H1 (cell line): ENCODE data around the gene SERINC5. TPM values are rescaled to one million over a fixed set of nuclear protein-coding genes. Genes with fewer than 3 reads are reported as not detected.

Experiments used
- CTCF ChIA-PET: fragments of 300-600 bp; sonication (Branson Sonifier 250); formaldehyde crosslinking; loops from one replicate; lab custom pipeline; 2021; ENCODE audit not compliant: partially characterized antibody; lab: Charles Lee
- POLR2A ChIA-PET: fragments of 300-600 bp; sonication (Branson Sonifier 250); formaldehyde crosslinking; loops from one replicate; lab custom pipeline; 2021; ENCODE audit warnings: inconsistent platforms; ENCODE audit not compliant: partially characterized antibody; lab: Charles Lee
- DNase-seq, 2 experiments: peaks; one replicate each; pipeline versions ENCODE4 v3.0.0 to v3.0.0-alpha.2; 2010 to 2022; ENCODE audit warnings: low spot score in 2 of 2, low read depth in 1 of 2, mixed read lengths in 1 of 2
- FAIRE-seq: peaks from 2 replicates; lab custom pipeline; 2011; peaks lifted over from hg19 to GRCh38; lab: Jason Lieb, UNC
- H2AFZ ChIP-seq: 2 replicates; pipeline ENCODE4 v1.8.1; 2012; ENCODE audit warnings: low read length, inconsistent platforms
- H2AK5ac ChIP-seq: 2 replicates; pipeline ENCODE4 v1.6.1; 2013; ENCODE audit warnings: low read depth, low read length
- H2BK120ac ChIP-seq: replicated peaks from 2 replicates; pipeline ENCODE3; 2013; ENCODE audit warnings: low read depth, low read length, inconsistent platforms
- H2BK12ac ChIP-seq: 2 replicates; pipeline ENCODE4 v1.6.1; 2013; ENCODE audit warnings: low read depth, low read length
- H2BK15ac ChIP-seq: 2 replicates; pipeline ENCODE4 v1.6.1; 2013; ENCODE audit warnings: low read length
- H2BK20ac ChIP-seq: 2 replicates; pipeline ENCODE4 v1.6.1; 2013; ENCODE audit warnings: low read length
- H2BK5ac ChIP-seq: 2 replicates; pipeline ENCODE4 v1.6.1; 2013; ENCODE audit warnings: low read depth, low read length
- H3K14ac ChIP-seq: 2 replicates; pipeline ENCODE4 v1.6.1; 2013; ENCODE audit warnings: inconsistent platforms; ENCODE audit not compliant: insufficient read length
- H3K18ac ChIP-seq: 2 replicates; pipeline ENCODE4 v1.6.1; 2013; ENCODE audit warnings: low read length; ENCODE audit errors: extremely low read depth
- H3K23ac ChIP-seq: 2 replicates; pipeline ENCODE4 v1.6.1; 2013; ENCODE audit warnings: inconsistent platforms; ENCODE audit not compliant: insufficient read length
- H3K23me2 ChIP-seq: 2 replicates; pipeline ENCODE4 v1.6.1; 2013; ENCODE audit warnings: low read depth, low read length
- H3K27ac ChIP-seq: 2 replicates; pipeline ENCODE4 v1.6.1; 2011; ENCODE audit warnings: low read depth, low read length, inconsistent platforms
- H3K27me3 ChIP-seq, 4 experiments: replicated peaks in 1 of 4; 1 replicate in 1 of 4; 2 replicates in 3 of 4; pipeline versions ENCODE4 v1.6.1 to v1.8.1; 2011 to 2013; ENCODE audit warnings: low read length in 3 of 4, mild to moderate bottlenecking in 3 of 4, inconsistent platforms in 2 of 4, mixed read lengths in 2 of 4, moderate library complexity in 1 of 4; ENCODE audit not compliant: control insufficient read depth in 3 of 4, insufficient read depth in 3 of 4; ENCODE audit errors: extremely low read depth in 1 of 4
- H3K36me3 ChIP-seq, 4 experiments: 2 replicates each; pipeline versions ENCODE4 v1.6.1 to v1.8.1; 2011 to 2013; ENCODE audit warnings: mild to moderate bottlenecking in 4 of 4, low read length in 3 of 4, moderate library complexity in 2 of 4, control low read depth in 1 of 4, inconsistent platforms in 1 of 4; ENCODE audit not compliant: insufficient read depth in 4 of 4, control insufficient read depth in 2 of 4
- H3K4ac ChIP-seq: replicated peaks from 2 replicates; pipeline ENCODE3; 2013; ENCODE audit warnings: low read length, low read depth, mixed read lengths, inconsistent platforms; ENCODE audit not compliant: insufficient read length
- H3K4me1 ChIP-seq, 4 experiments: replicated peaks in 1 of 4; 1 replicate in 1 of 4; 2 replicates in 3 of 4; pipeline versions ENCODE4 v1.6.1 to v1.8.1; 2011 to 2013; ENCODE audit warnings: low read length in 3 of 4, inconsistent platforms in 2 of 4, mixed read lengths in 1 of 4; ENCODE audit not compliant: insufficient read depth in 4 of 4, control insufficient read depth in 3 of 4
- H3K4me2 ChIP-seq, 2 experiments: 2 replicates each; pipeline versions ENCODE4 v1.6.1 to v1.8.1; 2011 to 2013; ENCODE audit warnings: low read depth in 2 of 2, low read length in 2 of 2, control low read depth in 1 of 2, inconsistent platforms in 1 of 2, mild to moderate bottlenecking in 1 of 2; ENCODE audit not compliant: insufficient read depth in 1 of 2
- H3K4me3 ChIP-seq, 4 experiments: fragments of 200-600, 300-600 bp in 1 of 4; sonication (generic), shearing (Covaris generic), sonication (Bioruptor Twin) in 1 of 4; 2 replicates each; pipeline versions ENCODE4 v1.5.1 to v1.8.1; 2011 to 2016; ENCODE audit warnings: low read length in 4 of 4, low read depth in 3 of 4, control low read depth in 2 of 4, inconsistent platforms in 2 of 4, mild to moderate bottlenecking in 2 of 4, mixed read lengths in 1 of 4, moderate library complexity in 1 of 4; ENCODE audit not compliant: insufficient read depth in 2 of 4; ENCODE audit errors: extremely low read depth in 1 of 4
- H3K56ac ChIP-seq: replicated peaks from 2 replicates; pipeline ENCODE3; 2013; ENCODE audit warnings: low read depth, mild to moderate bottlenecking, mixed read lengths, low read length, inconsistent platforms; ENCODE audit not compliant: insufficient read length
- H3K79me1 ChIP-seq: 2 replicates; pipeline ENCODE4 v1.6.1; 2013; ENCODE audit warnings: low read depth, low read length, control low read depth
- H3K79me2 ChIP-seq, 2 experiments: 2 replicates each; pipeline versions ENCODE4 v1.6.1 to v1.8.1; 2012 to 2013; ENCODE audit warnings: low read length in 2 of 2, mild to moderate bottlenecking in 2 of 2, inconsistent platforms in 1 of 2; ENCODE audit not compliant: insufficient read depth in 2 of 2, control insufficient read depth in 1 of 2
- H3K9ac ChIP-seq, 4 experiments: replicated peaks in 1 of 4; 1 replicate in 1 of 4; 2 replicates in 3 of 4; pipeline versions ENCODE4 v1.6.1 to v1.8.1; 2011 to 2013; ENCODE audit warnings: low read depth in 3 of 4, low read length in 3 of 4, control low read depth in 2 of 4, mild to moderate bottlenecking in 2 of 4, moderate library complexity in 2 of 4, inconsistent platforms in 1 of 4; ENCODE audit errors: extremely low read depth in 1 of 4
- H3K9me3 ChIP-seq, 2 experiments: 2 replicates each; pipeline versions ENCODE4 v1.6.1 to v1.8.1; 2012 to 2013; ENCODE audit warnings: mild to moderate bottlenecking in 2 of 2, moderate library complexity in 2 of 2, control low read depth in 1 of 2, inconsistent platforms in 1 of 2, low read depth in 1 of 2, low read length in 1 of 2, mixed read lengths in 1 of 2; ENCODE audit not compliant: insufficient read depth in 2 of 2
- H4K20me1 ChIP-seq, 2 experiments: replicated peaks in 1 of 2; 2 replicates each; pipeline versions ENCODE3 to v1.8.1; 2011 to 2013; ENCODE audit warnings: inconsistent platforms in 2 of 2, low read length in 2 of 2, mild to moderate bottlenecking in 1 of 2; ENCODE audit not compliant: insufficient read depth in 2 of 2, control insufficient read depth in 1 of 2
- H4K5ac ChIP-seq: 2 replicates; pipeline ENCODE4 v1.6.1; 2013; ENCODE audit warnings: low read length, low read depth, mixed read lengths, inconsistent platforms; ENCODE audit not compliant: insufficient read length
- H4K8ac ChIP-seq: 2 replicates; pipeline ENCODE4 v1.8.0; 2013; ENCODE audit warnings: mild to moderate bottlenecking, moderate library complexity, low read length, inconsistent platforms; ENCODE audit not compliant: insufficient read depth; ENCODE audit errors: extremely low read depth
- H4K91ac ChIP-seq: replicated peaks from 2 replicates; pipeline ENCODE3; 2013; ENCODE audit warnings: low read length, mixed read lengths, inconsistent platforms; ENCODE audit not compliant: insufficient read length
- CTCF ChIP-seq, 3 experiments: IDR thresholded peaks; 1 replicate in 2 of 3; 2 replicates in 1 of 3; pipeline versions ENCODE4 v1.5.1 to v1.6.1; 2011; ENCODE audit warnings: low read length in 3 of 3, mild to moderate bottlenecking in 3 of 3, inconsistent platforms in 2 of 3, low read depth in 1 of 3, moderate library complexity in 1 of 3; ENCODE audit not compliant: insufficient read depth in 1 of 3; ENCODE audit errors: control extremely low read depth in 1 of 3
- EP300 ChIP-seq, 2 experiments: IDR thresholded peaks; 1 replicate in 1 of 2; 2 replicates in 1 of 2; pipeline ENCODE4 v1.6.1; 2011 to 2012; ENCODE audit warnings: low read depth in 2 of 2, low read length in 2 of 2, mild to moderate bottlenecking in 2 of 2, borderline replicate concordance in 1 of 2, inconsistent platforms in 1 of 2, moderate library complexity in 1 of 2
- YY1 ChIP-seq: IDR thresholded peaks from 2 replicates; pipeline ENCODE4 v1.6.1; 2011; ENCODE audit warnings: low read depth, mild to moderate bottlenecking, low read length
- WGBS, 2 experiments: shearing (Covaris generic) in 1 of 2; methylation state at CpG; one replicate each; pipeline versions ENCODE4 v1.1.6 to v1.1.7; 2013 to 2015; ENCODE audit warnings: low lambda C conversion rate in 2 of 2, mixed read lengths in 2 of 2, inconsistent platforms in 1 of 2, low coverage in 1 of 2, missing lambda C conversion rate in 1 of 2; ENCODE audit not compliant: insufficient replicate concordance in 2 of 2, insufficient coverage in 1 of 2, insufficient read length in 1 of 2; ENCODE audit errors: extremely low coverage in 1 of 2, missing lambda C conversion rate in 1 of 2; 5-methylcytosine and 5-hydroxymethylcytosine counted together
- polyA plus RNA-seq, 7 experiments: library from polyadenylated mRNA; depleted of rRNA in 3 of 7; stranded (reverse) in 5 of 7; unstranded in 2 of 7; fragments of >200 nt in 5 of 7; fragments of 200-250 nt in 2 of 7; gene quantifications; 1 replicate in 5 of 7; 2 replicates in 1 of 7; 4 replicates in 1 of 7; pipeline versions ENCODE4 v1.2.1 to v1.2.3, GENCODE V29; 2011 to 2013; ENCODE audit warnings: missing spikeins in 2 of 7, mixed read lengths in 2 of 7
- total RNA-seq: library from RNA; stranded (reverse); fragmentation: NEBNext Ultra II Directional; extraction: Animal tissue kit (Norgen Biotek cat#: 25700); gene quantifications from 2 replicates; pipeline ENCODE4 v1.2.1, GENCODE V29; 2021

The SERINC5 gene
- total and polyA plus RNA-seq, 2 of the 8 experiments (the other 6 are each of a cell fraction or from before 2014, with no cell fraction given): 32.2 to 149 TPM

DNA sequence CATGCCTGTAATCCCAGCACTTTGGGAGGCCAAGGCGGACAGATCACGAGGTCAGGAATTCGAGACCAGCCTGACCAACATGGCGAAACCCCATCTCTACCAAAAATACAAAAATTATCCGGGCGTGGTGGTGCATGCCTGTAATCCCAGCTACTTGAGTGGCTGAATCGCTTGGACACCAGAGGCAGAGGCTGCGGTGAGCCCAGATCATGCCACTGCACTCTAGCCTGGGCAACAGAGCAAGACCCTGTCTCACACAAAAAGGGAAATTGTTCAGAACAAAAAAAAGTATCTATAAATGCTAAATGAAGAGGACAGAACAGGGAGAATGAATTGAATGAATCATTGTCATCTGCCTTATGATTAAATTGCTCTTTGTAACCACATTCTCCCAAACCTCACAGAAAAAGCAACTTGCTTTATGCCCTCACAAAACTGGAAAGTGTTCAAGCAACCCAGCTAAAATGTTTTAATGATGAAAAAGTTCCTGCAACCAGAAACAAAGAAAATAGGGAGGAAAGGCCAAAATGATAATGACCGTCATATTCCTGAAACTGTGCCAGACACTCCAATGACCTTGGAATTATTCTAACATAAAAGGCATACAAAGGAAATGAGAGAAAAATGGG, 83.7 kb downstream of the SERINC5 start:
- H2BK20ac ChIP-seq: no peak overlapping the region
- no peaks in the 10 kb centered on the region for H3K23me2 ChIP-seq
- ChIA-PET POLR2A (no interaction called here), CTCF (interaction anchor here (0.7 kb wide), 1 partner anchor 397 kb away, joined by 3 read pairs; no protein-coding TSS in a partner anchor)
- H3K27me3 ChIP-seq: no peaks in the 10 kb centered on the region
- H3K4me3 ChIP-seq: no peak overlapping the region
- FAIRE-seq (no peak), DNase-seq (no peak)
- H3K27ac ChIP-seq: no peak overlapping the region
- no peak overlapping the region for H3K14ac ChIP-seq
- no peak for TF ChIP-seq YY1
- TF ChIP-seq EP300 (IDR thresholded peaks at IDR 0.05; ENCODE audit: borderline replicate concordance in 1 of 2, low read depth in 2 of 2, low read length in 2 of 2): no peak
- no peak for TF ChIP-seq CTCF (IDR thresholded peaks at IDR 0.05; ENCODE audit: control extremely low read depth in 1 of 3, insufficient read depth in 1 of 3, low read depth in 1 of 3, low read length in 3 of 3)
- H3K79me1 ChIP-seq: peaks cover 3% of the 10 kb centered on the region; the same call in 1 of the 2 replicates
- no peaks in the 10 kb centered on the region for H3K9me3 ChIP-seq
- H3K4me1 ChIP-seq: peaks cover 0 to 9% (median 4%) of the 10 kb centered on the region in 4 experiments; a peak in 5 of 7 replicates
- no peak overlapping the region for H3K9ac ChIP-seq
- H4K20me1 ChIP-seq: no peaks in the 10 kb centered on the region
- no peaks in the 10 kb centered on the region for H3K79me2 ChIP-seq
- H2BK5ac ChIP-seq: no peak overlapping the region
- H3K4me2 ChIP-seq: no peak overlapping the region
- no peak overlapping the region for H2AFZ ChIP-seq
- no peak overlapping the region for H2BK15ac ChIP-seq
- H3K36me3 ChIP-seq: peaks cover 14 to 69% (median 31%) of the 10 kb centered on the region in 4 experiments
- WGBS, 2 experiments: 98% methylated on average over 9 of the region's 9 CpGs; no CpG with 5 or more reads in 1 of the 2 experiments
- H2BK120ac ChIP-seq: no peak overlapping the region
- no peak overlapping the region for H3K4ac ChIP-seq
- H2AK5ac ChIP-seq: no peak overlapping the region
- H4K8ac ChIP-seq: no peak overlapping the region
- no peak overlapping the region for H2BK12ac ChIP-seq
- H3K18ac ChIP-seq: no peak overlapping the region
- H3K56ac ChIP-seq: no peak overlapping the region
- no peak overlapping the region for H3K23ac ChIP-seq
- no peak overlapping the region for H4K91ac ChIP-seq
- H4K5ac ChIP-seq: no peak overlapping the region
